DND-41 (cell line): ENCODE results near the gene MICAL2.

ENCODE experiments used
- ATAC-seq: fragments of 200-7000 bp; cut with Tn5 transposase; 3 replicates; pipeline ENCODE4 v1.9.1; 2021; ENCODE audit warnings: low read depth; ENCODE audit not compliant: insufficient read depth
- DNase-seq: peaks from one replicate; pipeline ENCODE4 v3.0.0-alpha.2; 2020
- H2AFZ ChIP-seq: 2 replicates; pipeline ENCODE4 v1.6.0; 2012; ENCODE audit warnings: low read depth, low read length
- H3K27ac ChIP-seq: 2 replicates; pipeline ENCODE4 v1.5.1; 2012; ENCODE audit warnings: low read length, inconsistent platforms
- H3K27me3 ChIP-seq: fragments of 200-600 bp; sonication (generic); 2 replicates; pipeline ENCODE4 v1.6.0; 2012; ENCODE audit warnings: low read length, mild to moderate bottlenecking, inconsistent platforms; ENCODE audit not compliant: insufficient read depth, poor library complexity
- H3K36me3 ChIP-seq: 2 replicates; pipeline ENCODE4 v1.5.1; 2012; ENCODE audit warnings: low read length, inconsistent platforms; ENCODE audit not compliant: insufficient read depth
- H3K4me1 ChIP-seq: 2 replicates; pipeline ENCODE4 v1.5.1; 2012; ENCODE audit warnings: mild to moderate bottlenecking, low read length; ENCODE audit not compliant: insufficient read depth
- H3K4me2 ChIP-seq: 2 replicates; pipeline ENCODE4 v1.6.0; 2012; ENCODE audit warnings: mild to moderate bottlenecking, moderate library complexity, low read length, inconsistent platforms; ENCODE audit not compliant: insufficient read depth
- H3K4me3 ChIP-seq, 2 experiments: fragments of 200-600 bp in 1 of 2; shearing (Covaris generic) in 1 of 2; 2 replicates each; pipeline ENCODE4 v1.5.1; 2012 to 2016; ENCODE audit warnings: inconsistent platforms in 2 of 2, low read length in 2 of 2, mild to moderate bottlenecking in 2 of 2, low read depth in 1 of 2, moderate library complexity in 1 of 2
- H3K79me2 ChIP-seq: 2 replicates; pipeline ENCODE4 v1.6.0; 2012; ENCODE audit warnings: low read length, inconsistent platforms; ENCODE audit not compliant: insufficient read depth
- H3K9ac ChIP-seq: 2 replicates; pipeline ENCODE4 v1.6.0; 2012; ENCODE audit warnings: low read depth, mild to moderate bottlenecking, inconsistent platforms, low read length, moderate library complexity
- H3K9me3 ChIP-seq: 2 replicates; pipeline ENCODE4 v1.5.1; 2012; ENCODE audit warnings: low read length, moderate library complexity, mild to moderate bottlenecking, inconsistent platforms; ENCODE audit not compliant: insufficient read depth, severe bottlenecking
- H4K20me1 ChIP-seq: 2 replicates; pipeline ENCODE4 v1.6.0; 2012; ENCODE audit warnings: low read length; ENCODE audit not compliant: insufficient read depth
- EZH2 ChIP-seq: IDR thresholded peaks from 3 replicates; pipeline ENCODE4 v1.6.1; 2012; ENCODE audit warnings: borderline replicate concordance, low read depth, mild to moderate bottlenecking, moderate library complexity, low read length, inconsistent platforms; ENCODE audit not compliant: severe bottlenecking
- TF ChIP-seq, protein P1 (sequence below): IDR thresholded peaks from 2 replicates; pipeline ENCODE4 v1.5.1; 2012; ENCODE audit warnings: borderline replicate concordance, low read length, moderate library complexity, mild to moderate bottlenecking; ENCODE audit not compliant: poor library complexity, severe bottlenecking; ENCODE audit errors: extremely low read depth

Gene MICAL2

DNA sequence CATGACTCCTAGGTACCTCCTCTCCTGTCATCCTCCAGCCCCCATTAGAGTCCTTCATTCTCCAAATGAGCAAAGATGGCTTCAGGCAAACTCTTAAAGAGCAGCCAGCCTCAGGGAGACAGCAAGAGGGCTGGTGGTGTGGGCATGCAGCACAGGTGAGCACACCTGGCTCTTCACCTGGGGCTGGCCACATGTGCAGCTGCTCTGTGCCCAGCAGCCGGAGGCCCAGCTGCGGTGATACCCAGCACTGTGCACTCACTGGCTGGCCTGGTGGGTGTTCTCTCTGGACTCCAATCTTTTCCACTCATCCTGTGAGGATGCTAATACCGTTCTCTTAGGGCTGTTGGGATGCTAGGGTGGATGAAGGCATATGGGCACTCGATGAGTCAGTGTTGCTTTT is 160.9 kb downstream of the MICAL2 start:
- TF ChIP-seq EZH2: no peak
- TF ChIP-seq, protein P1, sequence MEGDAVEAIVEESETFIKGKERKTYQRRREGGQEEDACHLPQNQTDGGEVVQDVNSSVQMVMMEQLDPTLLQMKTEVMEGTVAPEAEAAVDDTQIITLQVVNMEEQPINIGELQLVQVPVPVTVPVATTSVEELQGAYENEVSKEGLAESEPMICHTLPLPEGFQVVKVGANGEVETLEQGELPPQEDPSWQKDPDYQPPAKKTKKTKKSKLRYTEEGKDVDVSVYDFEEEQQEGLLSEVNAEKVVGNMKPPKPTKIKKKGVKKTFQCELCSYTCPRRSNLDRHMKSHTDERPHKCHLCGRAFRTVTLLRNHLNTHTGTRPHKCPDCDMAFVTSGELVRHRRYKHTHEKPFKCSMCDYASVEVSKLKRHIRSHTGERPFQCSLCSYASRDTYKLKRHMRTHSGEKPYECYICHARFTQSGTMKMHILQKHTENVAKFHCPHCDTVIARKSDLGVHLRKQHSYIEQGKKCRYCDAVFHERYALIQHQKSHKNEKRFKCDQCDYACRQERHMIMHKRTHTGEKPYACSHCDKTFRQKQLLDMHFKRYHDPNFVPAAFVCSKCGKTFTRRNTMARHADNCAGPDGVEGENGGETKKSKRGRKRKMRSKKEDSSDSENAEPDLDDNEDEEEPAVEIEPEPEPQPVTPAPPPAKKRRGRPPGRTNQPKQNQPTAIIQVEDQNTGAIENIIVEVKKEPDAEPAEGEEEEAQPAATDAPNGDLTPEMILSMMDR: no peak
- H4K20me1 ChIP-seq: no peaks in the 10 kb centered on the region
- no peak for ATAC-seq

DNA sequence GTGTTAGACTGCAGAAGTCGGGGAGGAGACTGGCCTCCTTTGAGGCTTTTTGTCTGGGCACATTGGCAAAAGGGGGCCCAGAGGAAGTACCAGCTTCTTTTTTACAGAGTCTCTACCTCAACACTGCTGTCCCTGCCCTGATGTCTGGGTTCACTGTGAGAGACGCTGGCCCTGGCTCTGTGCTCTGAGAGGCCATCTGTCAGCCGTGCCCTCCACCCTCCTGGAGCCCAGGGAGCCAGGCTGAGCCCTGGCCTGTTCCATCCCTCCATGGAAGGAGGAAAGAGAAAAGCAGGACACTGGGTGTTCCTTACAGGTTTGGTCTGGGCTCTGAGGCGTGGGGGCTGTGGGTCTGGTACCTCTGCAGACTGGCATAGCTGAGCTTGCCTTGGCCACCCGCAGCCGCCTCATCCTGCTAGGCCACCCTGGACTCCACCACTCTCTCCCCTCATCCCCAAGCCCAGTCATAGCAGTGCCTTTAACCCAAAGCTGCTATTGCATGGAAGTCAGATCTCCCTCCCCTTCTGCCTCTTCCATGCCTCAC is 161.5 kb downstream of the MICAL2 start:
- Histone ChIP-seq H3K79me2 (no peaks in the 10 kb centered on the region), H4K20me1 (no peaks in the 10 kb centered on the region), H3K9ac (no peak overlapping the region), H3K27ac (no peak overlapping the region), H2AFZ (no peak overlapping the region), H3K4me1 (0 out of 2 replicates have a peak, but pooled peaks cover 2% of the 10 kb centered on the region), H3K4me3 (no peak overlapping the region), H3K4me2 (no peak overlapping the region), H3K36me3 (no peaks in the 10 kb centered on the region), H3K9me3 (no peaks in the 10 kb centered on the region), H3K27me3 (no peaks in the 10 kb centered on the region)
- DNase-seq (no peak), ATAC-seq (no peak)
- TF ChIP-seq EZH2: no peak
- TF ChIP-seq, protein P1: no peak

More for the DNA sequence above, 160.9 kb downstream of the MICAL2 start:
- no peak overlapping the region for H3K4me2 ChIP-seq
- H2AFZ ChIP-seq: no peak overlapping the region
- H3K79me2 ChIP-seq: no peaks in the 10 kb centered on the region
- H3K9me3 ChIP-seq: no peaks in the 10 kb centered on the region
- H3K27ac ChIP-seq: no peak overlapping the region
- H3K27me3 ChIP-seq: no peaks in the 10 kb centered on the region
- H3K9ac ChIP-seq: no peak overlapping the region
- no peaks in the 10 kb centered on the region for H3K36me3 ChIP-seq
- DNase-seq: no peak
- H3K4me3 ChIP-seq: no peak overlapping the region
- H3K4me1 ChIP-seq: 0 out of 2 replicates have a peak, but pooled peaks cover 2% of the 10 kb centered on the region

- Histone ChIP-seq H4K20me1 (no peaks in the 10 kb centered on the region), H3K27me3 (no peaks in the 10 kb centered on the region), H3K9me3 (no peaks in the 10 kb centered on the region), H2AFZ (no peak overlapping the region), H3K36me3 (no peaks in the 10 kb centered on the region), H3K4me1 (0 out of 2 replicates have a peak, but pooled peaks cover 2% of the 10 kb centered on the region), H3K4me3 (no peak overlapping the region), H3K4me2 (no peak overlapping the region), H3K9ac (no peak overlapping the region), H3K27ac (no peak overlapping the region), H3K79me2 (no peaks in the 10 kb centered on the region)
- ATAC-seq: no peak
- TF ChIP-seq, protein P1: no peak
- no peak for TF ChIP-seq EZH2
- DNase-seq: no peak
These were observed 162.6 kb downstream of the MICAL2 start for GRCh38 chr11:12272821-12273617.
